GM12875 (cell line): Measurements from ENCODE around the gene OTUD4.
A peak's percentile ranks its signal among the peaks of the same experiment; 100 is the strongest.

Source experiments
- H3K4me3 ChIP-seq: one replicate; pipeline ENCODE4 v1.5.1; 2011; ENCODE audit warnings: low read depth, low read length, control low read depth
- CTCF ChIP-seq: IDR thresholded peaks from 2 replicates; pipeline ENCODE4 v1.5.1; 2011; ENCODE audit warnings: low read depth, mild to moderate bottlenecking, control low read depth, inconsistent platforms, low read length, moderate library complexity, borderline replicate concordance; ENCODE audit not compliant: insufficient read depth

OTUD4 gene

GRCh38 chr4:145125396-145125795, 55.0 kb downstream of the OTUD4 start:
- no peak for TF ChIP-seq CTCF
- H3K4me3 ChIP-seq, result no peak overlapping the region

GRCh38 chr4:145108128-145108527, 72.3 kb downstream of the OTUD4 start:
- TF ChIP-seq CTCF, result no peak
- no peak overlapping the region for H3K4me3 ChIP-seq

GRCh38 chr4:145107126-145107525, 73.3 kb downstream of the OTUD4 start:
- no peak overlapping the region for H3K4me3 ChIP-seq
- TF ChIP-seq CTCF, result no peak

- no peak for TF ChIP-seq CTCF
- H3K4me3 ChIP-seq, result no peak overlapping the region
Observed at GRCh38 chr4:145103496-145103895, 76.9 kb downstream of the OTUD4 start.

GRCh38 chr4:145102619-145103018, 77.8 kb downstream of the OTUD4 start:
- TF ChIP-seq CTCF, result no peak
- no peak overlapping the region for H3K4me3 ChIP-seq

GRCh38 chr4:145101091-145101490, 79.3 kb downstream of the OTUD4 start:
- TF ChIP-seq CTCF, result no peak
- no peak overlapping the region for H3K4me3 ChIP-seq

GRCh38 chr4:145099653-145100052, 80.7 kb downstream of the OTUD4 start:
- TF ChIP-seq CTCF, result no peak

More at GRCh38 chr4:145099653-145100052, 80.7 kb downstream of the OTUD4 start:
- peak overlapping the region; percentile 88 for H3K4me3 ChIP-seq
